HepG2 (cell line): ENCODE measurements around the gene KRTAP10-2. TPM values are rescaled to one million over a fixed set of nuclear protein-coding genes. Genes with fewer than 3 reads are reported as not detected.

ENCODE experiments used
- MAZ ChIP-seq, 2 experiments: sonication (generic) in 1 of 2; formaldehyde crosslinking in 1 of 2; IDR thresholded peaks; 2 replicates each; pipeline versions ENCODE4 v1.5.0 to v1.6.1; 2012 to 2020; ENCODE audit warnings: low read depth in 2 of 2, mild to moderate bottlenecking in 2 of 2, borderline replicate concordance in 1 of 2, improper control_type of control experiment in 1 of 2, low read length in 1 of 2, missing genetic modification reagents in 1 of 2, moderate library complexity in 1 of 2
- PRDM15 ChIP-seq: sonication (generic); formaldehyde crosslinking; IDR thresholded peaks from 2 replicates; pipeline ENCODE4 v1.4.0; 2020; ENCODE audit warnings: missing genetic modification reagents
- PRMT3 ChIP-seq: sonication (generic); formaldehyde crosslinking; IDR thresholded peaks from 2 replicates; pipeline ENCODE4 v1.8.1; 2022; ENCODE audit warnings: low read depth, mild to moderate bottlenecking, moderate library complexity, missing genetic modification reagents, borderline replicate concordance
- RCOR2 ChIP-seq: IDR thresholded peaks from 2 replicates; pipeline ENCODE4 v1.6.1; 2016; ENCODE audit warnings: missing biosample characterization, missing genetic modification reagents
- TBX2 ChIP-seq: sonication (generic); formaldehyde crosslinking; IDR thresholded peaks from 2 replicates; pipeline ENCODE4 v1.5.0; 2020; ENCODE audit warnings: missing genetic modification reagents, mild to moderate bottlenecking, borderline replicate concordance
- ZFP36 ChIP-seq: fragments of 150-350 bp; IDR thresholded peaks from 2 replicates; pipeline ENCODE4 v1.6.1; 2018; ENCODE audit warnings: borderline replicate concordance, low read length, low read depth; ENCODE audit not compliant: partially characterized antibody
- ZNF136 ChIP-seq: sonication (generic); formaldehyde crosslinking; IDR thresholded peaks from 2 replicates; pipeline ENCODE4 v1.8.1; 2022; ENCODE audit warnings: low read depth, mild to moderate bottlenecking, moderate library complexity, missing genetic modification reagents
- ZNF883 ChIP-seq: sonication (generic); formaldehyde crosslinking; IDR thresholded peaks from 2 replicates; pipeline ENCODE4 v1.5.1; 2020; ENCODE audit warnings: mild to moderate bottlenecking, missing genetic modification reagents; ENCODE audit errors: not compliant biosample characterization
- ZSCAN5A ChIP-seq: sonication (generic); formaldehyde crosslinking; IDR thresholded peaks from 2 replicates; pipeline ENCODE4 v1.8.0; 2022; ENCODE audit warnings: mild to moderate bottlenecking, missing genetic modification reagents, borderline replicate concordance
- polyA plus RNA-seq, 8 experiments: library from polyadenylated mRNA; depleted of rRNA in 3 of 8; stranded (reverse) in 7 of 8; unstranded in 1 of 8; fragments of >200 nt; fragmentation: Illumina TruSeq in 4 of 8; extraction: Trizol in 4 of 8; gene quantifications; 2 replicates each; pipeline versions ENCODE4 v1.2.1 to v1.2.3, GENCODE V29; 2011 to 2016; ENCODE audit warnings: low read depth in 4 of 8, missing spikeins in 1 of 8, mixed read lengths in 1 of 8; ENCODE audit not compliant: insufficient read depth in 1 of 8
- total RNA-seq, 5 experiments: library from RNA; depleted of rRNA; stranded (reverse); fragments of >200 nt; fragmentation: Illumina TruSeq; extraction: Trizol; gene quantifications; 2 replicates each; pipeline ENCODE4 v1.2.3, GENCODE V29; 2016; ENCODE audit warnings: low read depth in 1 of 5
- TF ChIP-seq, protein P1 (sequence below): sonication (generic); formaldehyde crosslinking; IDR thresholded peaks from 2 replicates; pipeline ENCODE4 v1.5.0; 2020; ENCODE audit warnings: mild to moderate bottlenecking, missing genetic modification reagents, moderate library complexity
- TF ChIP-seq, protein P2 (sequence below): sonication (generic); formaldehyde crosslinking; IDR thresholded peaks from 2 replicates; pipeline ENCODE4 v1.4.0; 2020; ENCODE audit warnings: missing genetic modification reagents
- TF ChIP-seq, protein P3 (sequence below): fragments of 450-650 bp; IDR thresholded peaks from 2 replicates; pipeline ENCODE4 v1.6.1; 2016
- TF ChIP-seq, protein P4 (sequence below): sonication (generic); formaldehyde crosslinking; IDR thresholded peaks from 2 replicates; pipeline ENCODE4 v1.8.0; 2022; ENCODE audit warnings: missing genetic modification reagents, mild to moderate bottlenecking, inconsistent platforms, borderline replicate concordance

The KRTAP10-2 gene
- total and polyA plus RNA-seq, 2 of the 13 experiments (the other 11 are each of a cell fraction or from before 2014, with no cell fraction given), result not detected

- TF ChIP-seq, protein P1, sequence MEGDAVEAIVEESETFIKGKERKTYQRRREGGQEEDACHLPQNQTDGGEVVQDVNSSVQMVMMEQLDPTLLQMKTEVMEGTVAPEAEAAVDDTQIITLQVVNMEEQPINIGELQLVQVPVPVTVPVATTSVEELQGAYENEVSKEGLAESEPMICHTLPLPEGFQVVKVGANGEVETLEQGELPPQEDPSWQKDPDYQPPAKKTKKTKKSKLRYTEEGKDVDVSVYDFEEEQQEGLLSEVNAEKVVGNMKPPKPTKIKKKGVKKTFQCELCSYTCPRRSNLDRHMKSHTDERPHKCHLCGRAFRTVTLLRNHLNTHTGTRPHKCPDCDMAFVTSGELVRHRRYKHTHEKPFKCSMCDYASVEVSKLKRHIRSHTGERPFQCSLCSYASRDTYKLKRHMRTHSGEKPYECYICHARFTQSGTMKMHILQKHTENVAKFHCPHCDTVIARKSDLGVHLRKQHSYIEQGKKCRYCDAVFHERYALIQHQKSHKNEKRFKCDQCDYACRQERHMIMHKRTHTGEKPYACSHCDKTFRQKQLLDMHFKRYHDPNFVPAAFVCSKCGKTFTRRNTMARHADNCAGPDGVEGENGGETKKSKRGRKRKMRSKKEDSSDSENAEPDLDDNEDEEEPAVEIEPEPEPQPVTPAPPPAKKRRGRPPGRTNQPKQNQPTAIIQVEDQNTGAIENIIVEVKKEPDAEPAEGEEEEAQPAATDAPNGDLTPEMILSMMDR, result peak; percentile 46; the same call in 1 of the 2 replicates
- TF ChIP-seq RCOR2 (CRISPR knock-in tag), result 0 out of 2 replicates have a peak, but pooled peaks have one; percentile 43
- no peak for TF ChIP-seq ZNF883 (CRISPR knock-in tag)
- peak; percentile 78 for TF ChIP-seq TBX2
- TF ChIP-seq ZSCAN5A (CRISPR knock-in tag), result no peak
- TF ChIP-seq, protein P2, sequence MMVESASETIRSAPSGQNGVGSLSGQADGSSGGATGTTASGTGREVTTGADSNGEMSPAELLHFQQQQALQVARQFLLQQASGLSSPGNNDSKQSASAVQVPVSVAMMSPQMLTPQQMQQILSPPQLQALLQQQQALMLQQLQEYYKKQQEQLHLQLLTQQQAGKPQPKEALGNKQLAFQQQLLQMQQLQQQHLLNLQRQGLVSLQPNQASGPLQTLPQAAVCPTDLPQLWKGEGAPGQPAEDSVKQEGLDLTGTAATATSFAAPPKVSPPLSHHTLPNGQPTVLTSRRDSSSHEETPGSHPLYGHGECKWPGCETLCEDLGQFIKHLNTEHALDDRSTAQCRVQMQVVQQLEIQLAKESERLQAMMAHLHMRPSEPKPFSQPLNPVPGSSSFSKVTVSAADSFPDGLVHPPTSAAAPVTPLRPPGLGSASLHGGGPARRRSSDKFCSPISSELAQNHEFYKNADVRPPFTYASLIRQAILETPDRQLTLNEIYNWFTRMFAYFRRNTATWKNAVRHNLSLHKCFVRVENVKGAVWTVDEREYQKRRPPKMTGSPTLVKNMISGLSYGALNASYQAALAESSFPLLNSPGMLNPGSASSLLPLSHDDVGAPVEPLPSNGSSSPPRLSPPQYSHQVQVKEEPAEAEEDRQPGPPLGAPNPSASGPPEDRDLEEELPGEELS, result peak; percentile 24; the same call in 1 of the 2 replicates
- no peak for TF ChIP-seq PRDM15
- no peak for TF ChIP-seq MAZ (IDR thresholded peaks at IDR 0.05; ENCODE audit: borderline replicate concordance, low read depth, low read length)
- TF ChIP-seq MAZ (CRISPR knock-in tag; IDR thresholded peaks at IDR 0.05; ENCODE audit: low read depth), result peak; percentile 73
- no peak for TF ChIP-seq PRMT3
- no peak for TF ChIP-seq ZNF136 (CRISPR knock-in tag)
- TF ChIP-seq, protein P3, sequence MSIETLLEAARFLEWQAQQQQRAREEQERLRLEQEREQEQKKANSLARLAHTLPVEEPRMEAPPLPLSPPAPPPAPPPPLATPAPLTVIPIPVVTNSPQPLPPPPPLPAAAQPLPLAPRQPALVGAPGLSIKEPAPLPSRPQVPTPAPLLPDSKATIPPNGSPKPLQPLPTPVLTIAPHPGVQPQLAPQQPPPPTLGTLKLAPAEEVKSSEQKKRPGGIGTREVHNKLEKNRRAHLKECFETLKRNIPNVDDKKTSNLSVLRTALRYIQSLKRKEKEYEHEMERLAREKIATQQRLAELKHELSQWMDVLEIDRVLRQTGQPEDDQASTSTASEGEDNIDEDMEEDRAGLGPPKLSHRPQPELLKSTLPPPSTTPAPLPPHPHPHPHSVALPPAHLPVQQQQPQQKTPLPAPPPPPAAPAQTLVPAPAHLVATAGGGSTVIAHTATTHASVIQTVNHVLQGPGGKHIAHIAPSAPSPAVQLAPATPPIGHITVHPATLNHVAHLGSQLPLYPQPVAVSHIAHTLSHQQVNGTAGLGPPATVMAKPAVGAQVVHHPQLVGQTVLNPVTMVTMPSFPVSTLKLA, result no peak
- TF ChIP-seq, protein P4, sequence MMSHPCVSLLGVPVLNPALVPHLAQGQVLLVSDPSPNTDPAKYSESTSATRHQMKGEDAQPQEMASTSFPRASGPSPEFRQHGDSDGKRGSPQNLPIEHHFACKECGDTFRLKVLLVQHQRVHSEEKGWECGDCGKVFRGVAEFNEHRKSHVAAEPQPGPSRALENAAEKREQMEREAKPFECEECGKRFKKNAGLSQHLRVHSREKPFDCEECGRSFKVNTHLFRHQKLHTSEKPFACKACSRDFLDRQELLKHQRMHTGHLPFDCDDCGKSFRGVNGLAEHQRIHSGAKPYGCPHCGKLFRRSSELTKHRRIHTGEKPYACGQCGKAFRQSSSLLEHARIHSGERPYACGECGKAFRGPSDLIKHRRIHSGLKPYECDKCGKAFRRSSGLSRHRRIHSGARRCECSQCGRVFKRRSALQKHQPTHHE, result no peak
- no peak for TF ChIP-seq ZFP36
Observed at GRCh38 chr21:44574457-44575306, 23.4 kb upstream of the KRTAP10-2 start (continued).
